Measurements from ENCODE around the gene TBC1D1. TPM values are rescaled to one million over a fixed set of nuclear protein-coding genes. Genes with fewer than 3 reads are reported as not detected.

The TBC1D1 gene
- total RNA-seq, 1 experiment from 2014 or later = 28.5 TPM

GRCh38 chr4:38007645-38008044, 116.8 kb downstream of the TBC1D1 start:
- Mint-ChIP-seq H3K4me1 (ENCODE audit: low read depth, unreplicated experiment) (peaks cover 9% of the 10 kb centered on the region), H3K27ac (ENCODE audit: unreplicated experiment) (no peak overlapping the region), H3K4me3 (ENCODE audit: unreplicated experiment) (no peak overlapping the region), H3K9me3 (ENCODE audit: unreplicated experiment) (no peaks in the 10 kb centered on the region), H3K27me3 (ENCODE audit: insufficient read depth, unreplicated experiment) (no peaks in the 10 kb centered on the region), H3K36me3 (ENCODE audit: insufficient read depth, unreplicated experiment) (no peaks in the 10 kb centered on the region)
- BruUV-seq (replicated peaks) = no TSS peak
- Histone ChIP-seq H3K27me3 (replicated peaks; ENCODE audit: control insufficient read depth, insufficient read depth, low read length) (no peaks in the 10 kb centered on the region), H3K9me3 (no peaks in the 10 kb centered on the region), H3K4me3 (ENCODE audit: low read depth, low read length) (no peak overlapping the region), H3K36me3 (ENCODE audit: control insufficient read depth, insufficient read depth, low read length) (no peaks in the 10 kb centered on the region), H3K4me1 (no peaks in the 10 kb centered on the region; the same call in 1 of the 2 replicates)
- ChIA-PET CTCF (no interaction called here), POLR2A (no interaction called here)
- intact Hi-C loops (cut with micrococcal nuclease; ENCODE audit: unreplicated experiment) = no loop called here
- DNase-seq = no peak
- TF ChIP-seq, protein P1, sequence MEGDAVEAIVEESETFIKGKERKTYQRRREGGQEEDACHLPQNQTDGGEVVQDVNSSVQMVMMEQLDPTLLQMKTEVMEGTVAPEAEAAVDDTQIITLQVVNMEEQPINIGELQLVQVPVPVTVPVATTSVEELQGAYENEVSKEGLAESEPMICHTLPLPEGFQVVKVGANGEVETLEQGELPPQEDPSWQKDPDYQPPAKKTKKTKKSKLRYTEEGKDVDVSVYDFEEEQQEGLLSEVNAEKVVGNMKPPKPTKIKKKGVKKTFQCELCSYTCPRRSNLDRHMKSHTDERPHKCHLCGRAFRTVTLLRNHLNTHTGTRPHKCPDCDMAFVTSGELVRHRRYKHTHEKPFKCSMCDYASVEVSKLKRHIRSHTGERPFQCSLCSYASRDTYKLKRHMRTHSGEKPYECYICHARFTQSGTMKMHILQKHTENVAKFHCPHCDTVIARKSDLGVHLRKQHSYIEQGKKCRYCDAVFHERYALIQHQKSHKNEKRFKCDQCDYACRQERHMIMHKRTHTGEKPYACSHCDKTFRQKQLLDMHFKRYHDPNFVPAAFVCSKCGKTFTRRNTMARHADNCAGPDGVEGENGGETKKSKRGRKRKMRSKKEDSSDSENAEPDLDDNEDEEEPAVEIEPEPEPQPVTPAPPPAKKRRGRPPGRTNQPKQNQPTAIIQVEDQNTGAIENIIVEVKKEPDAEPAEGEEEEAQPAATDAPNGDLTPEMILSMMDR (IDR thresholded peaks at IDR 0.05; ENCODE audit: insufficient read depth in 1 of 2, low read depth in 1 of 2, low read length in 1 of 2, severe bottlenecking in 1 of 2, unreplicated experiment in 1 of 2) = no peak

GRCh38 chr4:38008571-38009021, 117.7 kb downstream of the TBC1D1 start:
- Histone ChIP-seq H3K27me3 (replicated peaks; ENCODE audit: control insufficient read depth, insufficient read depth, low read length) (no peaks in the 10 kb centered on the region), H3K36me3 (ENCODE audit: control insufficient read depth, insufficient read depth, low read length) (no peaks in the 10 kb centered on the region), H3K9me3 (no peaks in the 10 kb centered on the region), H3K4me1 (no peaks in the 10 kb centered on the region; the same call in 1 of the 2 replicates), H3K4me3 (ENCODE audit: low read depth, low read length) (no peak overlapping the region)
- Mint-ChIP-seq H3K27ac (ENCODE audit: unreplicated experiment) (no peak overlapping the region), H3K4me1 (ENCODE audit: low read depth, unreplicated experiment) (peaks cover 9% of the 10 kb centered on the region), H3K27me3 (ENCODE audit: insufficient read depth, unreplicated experiment) (no peaks in the 10 kb centered on the region), H3K36me3 (ENCODE audit: insufficient read depth, unreplicated experiment) (no peaks in the 10 kb centered on the region), H3K4me3 (ENCODE audit: unreplicated experiment) (no peak overlapping the region), H3K9me3 (ENCODE audit: unreplicated experiment) (no peaks in the 10 kb centered on the region)
- TF ChIP-seq, protein P1 (IDR thresholded peaks at IDR 0.05; ENCODE audit: insufficient read depth in 1 of 2, low read depth in 1 of 2, low read length in 1 of 2, severe bottlenecking in 1 of 2, unreplicated experiment in 1 of 2) = no peak
- POLR2A ChIA-PET = no interaction called here
- CTCF ChIA-PET = no interaction called here
- no TSS peak for BruUV-seq (replicated peaks)
- no peak for DNase-seq
- intact Hi-C loops (cut with micrococcal nuclease; ENCODE audit: unreplicated experiment) = no loop called here

GRCh38 chr4:38009421-38009820, 118.5 kb downstream of the TBC1D1 start:
- CTCF ChIA-PET = no interaction called here
- H3K36me3 Mint-ChIP-seq (ENCODE audit: insufficient read depth, unreplicated experiment) = no peaks in the 10 kb centered on the region
- H3K9me3 Mint-ChIP-seq (ENCODE audit: unreplicated experiment) = no peaks in the 10 kb centered on the region
- Histone ChIP-seq H3K4me3 (ENCODE audit: low read depth, low read length) (no peak overlapping the region), H3K36me3 (ENCODE audit: control insufficient read depth, insufficient read depth, low read length) (no peaks in the 10 kb centered on the region), H3K4me1 (no peaks in the 10 kb centered on the region; the same call in 1 of the 2 replicates), H3K27me3 (replicated peaks; ENCODE audit: control insufficient read depth, insufficient read depth, low read length) (no peaks in the 10 kb centered on the region), H3K9me3 (no peaks in the 10 kb centered on the region)
- POLR2A ChIA-PET = no interaction called here
- no peak overlapping the region for H3K4me3 Mint-ChIP-seq (ENCODE audit: unreplicated experiment)
- TF ChIP-seq, protein P1 (IDR thresholded peaks at IDR 0.05; ENCODE audit: insufficient read depth in 1 of 2, low read depth in 1 of 2, low read length in 1 of 2, severe bottlenecking in 1 of 2, unreplicated experiment in 1 of 2) = no peak
- no peaks in the 10 kb centered on the region for H3K27me3 Mint-ChIP-seq (ENCODE audit: insufficient read depth, unreplicated experiment)
- no peak for DNase-seq
- intact Hi-C loops (cut with micrococcal nuclease; ENCODE audit: unreplicated experiment) = no loop called here
- peaks cover 9% of the 10 kb centered on the region for H3K4me1 Mint-ChIP-seq (ENCODE audit: low read depth, unreplicated experiment)
- no TSS peak for BruUV-seq (replicated peaks)
- no peak overlapping the region for H3K27ac Mint-ChIP-seq (ENCODE audit: unreplicated experiment)

All from Caco-2 (cell line).